CD4-positive, alpha-beta T cell treated with Interleukin-2 at 100 ng/mL for 4 hours (primary cell): ENCODE data around the gene RIPOR2.
A peak's percentile ranks its signal among the peaks of the same experiment; 100 is the strongest.
"Not testable (repeated sequence)": the region's sequence is repeated elsewhere in the genome, so short reads cannot be mapped to it uniquely, and the experiment has no call there.

Experiments used
- DNase-seq: peaks from one replicate; pipeline ENCODE4 v3.0.0-alpha.2; 2020; ENCODE audit warnings: low spot score

The RIPOR2 gene

DNA sequence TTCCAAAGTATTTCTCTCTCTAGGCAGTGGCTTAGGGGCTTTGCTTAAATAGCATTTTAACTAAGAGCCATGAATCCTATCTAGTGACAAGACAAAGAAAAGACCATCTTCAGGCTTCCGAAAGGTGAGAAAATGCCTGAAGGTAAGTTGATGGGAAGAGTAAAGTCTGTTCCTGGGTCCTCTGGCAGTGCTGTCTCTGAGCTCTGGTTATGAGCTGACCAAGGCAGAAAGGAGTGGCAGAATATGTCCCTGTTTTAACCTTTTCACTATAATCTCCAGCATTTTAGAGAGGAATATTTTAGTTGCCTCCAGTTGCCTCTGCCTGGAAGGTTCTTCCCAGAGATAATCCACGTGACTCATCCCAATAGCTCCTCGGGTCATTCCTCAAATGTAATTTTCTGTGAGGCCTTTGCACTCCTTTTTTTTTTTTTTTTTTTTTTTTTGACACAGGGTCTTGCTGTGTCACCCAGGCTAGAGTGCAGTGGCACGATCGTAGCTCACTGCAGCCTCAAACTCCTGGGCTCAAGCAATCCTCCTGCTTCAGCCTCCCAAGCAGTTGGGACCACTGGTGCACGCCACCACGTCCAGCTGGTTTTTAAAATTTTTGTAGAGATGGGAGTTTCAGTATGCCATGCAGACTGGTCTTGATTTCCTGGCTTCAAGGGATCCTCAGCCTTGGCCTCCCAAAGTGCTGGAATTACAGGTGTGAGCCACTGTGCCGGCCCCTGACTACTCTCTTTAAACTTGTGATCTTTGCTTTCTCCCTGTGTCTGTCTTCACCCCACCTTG, 133.3 kb downstream of the RIPOR2 start:
- DNase-seq, result no peak

DNA sequence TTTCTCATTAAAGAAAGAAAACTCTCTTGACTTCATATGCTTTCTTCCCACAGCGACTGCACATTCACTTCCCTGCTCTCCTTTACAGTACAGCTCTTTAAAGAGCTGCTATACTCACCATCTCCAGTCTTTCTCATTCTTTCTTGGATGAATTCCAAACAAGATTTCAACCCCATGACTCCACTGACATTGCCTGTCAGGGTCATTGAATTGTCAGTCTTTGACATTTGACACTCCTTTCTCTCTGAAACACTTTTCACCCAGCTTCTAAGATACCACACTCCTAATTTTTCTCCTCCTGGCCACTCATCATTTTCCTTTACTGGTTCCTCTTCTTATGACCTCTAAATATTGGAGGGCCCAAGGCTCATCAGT, 136.2 kb downstream of the RIPOR2 start:
- no peak for DNase-seq

DNA sequence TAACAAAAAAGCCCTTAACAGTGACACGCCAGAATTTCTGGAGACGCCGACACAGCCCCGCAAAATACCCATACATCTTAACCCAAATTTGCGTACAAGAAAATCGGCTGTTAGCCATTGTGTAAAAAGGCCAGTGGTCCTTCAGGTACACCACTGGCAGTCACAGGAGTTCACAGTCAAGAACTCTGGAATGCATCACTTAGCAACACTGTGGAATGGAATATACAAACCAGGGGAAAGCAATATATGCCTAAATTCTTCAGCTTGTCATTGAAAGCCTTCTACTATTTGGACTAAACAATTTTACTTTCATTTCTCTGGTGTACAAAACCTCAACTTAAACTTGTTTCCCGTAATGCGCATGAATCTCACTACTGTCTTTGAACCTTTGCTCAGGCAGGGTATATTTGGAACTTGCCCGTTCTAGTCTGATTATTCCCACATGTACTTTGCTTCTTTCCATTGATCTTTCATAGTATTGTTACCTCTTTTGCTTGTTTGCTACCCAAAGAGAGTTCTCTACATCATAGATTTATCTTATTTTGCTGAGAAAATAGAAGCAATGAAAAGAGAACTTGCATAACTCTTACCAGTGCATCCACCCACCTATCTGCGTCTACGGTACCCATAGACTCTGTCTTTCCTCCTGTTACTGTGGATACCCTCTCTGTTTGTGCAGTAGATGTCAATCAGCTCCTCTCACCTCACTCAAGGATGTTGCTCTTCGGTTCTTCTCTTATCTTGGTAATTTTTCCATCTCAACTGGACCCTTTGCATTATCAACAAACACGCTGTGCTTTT, 136.8 kb downstream of the RIPOR2 start, which contains the start of gene ARMH2:
TSS of gene ARMH2 (minus strand) at position 178 of the 801 bp plus-strand sequence. CDS start at position 118, 60 bp downstream.
- no peak for DNase-seq

DNA sequence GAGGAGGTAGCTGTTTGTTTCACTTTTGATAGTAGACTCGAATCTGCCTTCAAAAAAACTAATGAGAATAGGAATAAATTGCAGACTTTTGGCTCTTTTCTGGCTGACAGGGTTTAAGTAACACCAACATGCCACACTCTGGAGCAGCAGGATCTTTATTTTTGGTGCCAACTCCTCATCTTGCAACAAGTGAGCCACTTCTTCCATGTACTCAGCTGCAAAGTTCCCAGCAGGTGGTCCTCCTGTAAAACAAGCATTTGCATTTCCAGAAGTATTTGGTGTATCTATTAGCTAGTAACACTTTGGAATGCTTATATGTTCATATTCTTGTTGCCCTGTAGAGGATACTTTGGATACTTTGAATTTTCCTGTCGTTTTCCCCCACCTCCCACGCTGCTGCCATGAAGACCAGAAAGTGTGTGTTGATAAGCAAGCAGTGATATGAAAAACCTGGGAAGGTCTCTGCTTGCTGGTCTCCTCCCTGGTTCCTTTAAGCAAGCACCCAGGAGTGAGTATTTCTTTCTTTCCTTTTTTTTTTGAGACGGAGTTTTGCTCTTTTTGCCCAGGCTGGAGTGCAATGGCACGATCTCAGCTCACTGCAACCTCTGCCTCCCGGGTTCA, 138.1 kb downstream of the RIPOR2 start:
- no peak for DNase-seq

DNA sequence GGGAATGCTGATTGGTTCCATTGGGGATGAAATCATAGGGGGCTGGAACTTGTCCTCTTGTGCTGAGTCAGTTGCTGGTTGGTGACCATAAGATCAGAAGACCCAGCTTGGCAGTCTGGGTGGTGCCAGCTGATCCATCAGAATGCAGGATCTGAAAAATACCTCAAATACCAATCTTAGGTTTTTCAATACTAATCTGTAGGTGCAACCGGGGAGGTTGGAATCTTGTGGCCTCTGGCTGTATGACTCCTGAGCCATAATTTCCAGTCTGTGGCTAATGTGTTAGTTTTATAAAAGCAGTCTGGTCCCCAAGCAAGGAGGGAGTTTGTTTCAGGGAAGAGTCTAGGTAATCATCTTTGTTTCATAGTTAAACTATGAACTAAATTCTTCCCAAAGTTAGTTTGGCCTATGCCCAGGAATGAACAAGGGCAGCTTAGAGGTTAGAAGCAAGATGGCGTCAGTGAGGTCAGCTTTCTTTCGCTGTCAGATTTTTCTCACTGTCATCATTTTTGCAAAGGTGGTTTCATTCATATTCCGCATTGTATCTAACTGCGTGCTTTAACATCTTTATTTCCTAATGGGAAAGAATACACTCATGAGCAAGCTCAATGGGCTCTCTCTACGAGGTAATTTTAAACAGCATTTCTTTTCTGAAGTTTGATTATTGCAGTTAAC, 139.0 kb downstream of the RIPOR2 start:
- DNase-seq, result no peak

DNA sequence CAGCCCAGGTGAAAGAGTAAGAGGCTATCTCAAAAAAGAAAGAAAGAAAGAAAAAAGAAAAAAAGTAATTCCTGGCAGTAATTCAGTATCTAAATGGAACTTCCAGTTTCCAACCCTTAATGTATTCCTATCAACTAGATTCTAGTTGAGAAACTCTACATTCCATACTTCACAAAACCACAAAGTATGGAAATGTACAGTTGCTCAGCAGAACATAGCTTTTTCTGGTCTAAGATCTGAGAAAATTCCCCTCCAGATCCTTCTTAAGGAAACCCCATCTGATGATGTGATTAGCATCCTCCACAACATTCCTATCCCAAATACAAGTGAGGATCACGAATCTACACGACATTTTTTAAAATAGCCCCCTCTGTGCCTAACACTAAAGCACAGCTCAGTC, 140.7 kb downstream of the RIPOR2 start:
- no peak for DNase-seq

DNA sequence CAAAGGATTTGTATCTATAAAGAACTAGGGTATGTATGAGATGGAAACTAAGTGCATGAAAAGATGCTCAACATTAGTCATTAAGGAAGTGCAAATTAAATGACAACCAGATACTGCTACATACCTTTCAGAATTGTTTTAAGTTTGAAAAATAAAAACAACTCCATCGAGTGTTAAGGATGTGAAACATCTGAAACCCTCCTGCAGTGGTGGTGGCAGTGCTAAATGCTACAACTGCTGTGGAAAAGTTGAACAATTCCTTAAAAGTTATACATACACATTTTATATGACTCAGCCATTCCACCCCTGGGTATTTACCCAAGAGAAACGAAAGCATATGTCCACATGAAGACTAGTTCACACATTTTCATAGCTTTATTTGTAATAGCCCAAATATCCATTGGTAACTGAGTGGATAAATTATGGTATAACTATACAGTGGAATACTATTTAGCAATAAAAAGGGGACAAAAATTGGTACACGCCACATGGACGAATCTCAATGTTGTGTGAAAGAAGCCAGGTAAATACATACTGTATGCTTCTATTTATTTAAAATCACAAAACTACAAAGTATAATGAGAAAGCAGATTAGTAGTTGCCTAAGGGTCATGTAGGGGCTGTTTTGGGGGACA, 147.6 kb downstream of the RIPOR2 start:
- no peak for DNase-seq

DNA sequence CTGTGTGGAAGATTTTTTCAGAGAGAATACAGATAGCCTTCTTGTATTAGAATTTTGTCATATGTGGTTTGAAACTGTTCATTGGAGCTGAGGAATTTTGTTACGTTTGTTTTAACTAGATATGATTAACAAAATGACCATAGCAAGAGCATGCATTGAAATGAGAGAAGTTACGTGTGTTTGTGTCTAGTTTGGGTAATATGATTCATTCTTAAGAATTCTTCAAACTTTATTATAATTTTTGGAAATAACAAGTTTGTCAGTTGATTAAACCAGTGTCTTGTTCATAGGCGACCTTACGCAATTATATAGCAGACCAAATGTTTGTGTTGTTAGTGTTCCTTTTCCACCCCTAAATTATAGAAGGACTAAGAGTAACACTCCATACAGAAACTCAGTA, 155.6 kb downstream of the RIPOR2 start:
- no peak for DNase-seq

DNA sequence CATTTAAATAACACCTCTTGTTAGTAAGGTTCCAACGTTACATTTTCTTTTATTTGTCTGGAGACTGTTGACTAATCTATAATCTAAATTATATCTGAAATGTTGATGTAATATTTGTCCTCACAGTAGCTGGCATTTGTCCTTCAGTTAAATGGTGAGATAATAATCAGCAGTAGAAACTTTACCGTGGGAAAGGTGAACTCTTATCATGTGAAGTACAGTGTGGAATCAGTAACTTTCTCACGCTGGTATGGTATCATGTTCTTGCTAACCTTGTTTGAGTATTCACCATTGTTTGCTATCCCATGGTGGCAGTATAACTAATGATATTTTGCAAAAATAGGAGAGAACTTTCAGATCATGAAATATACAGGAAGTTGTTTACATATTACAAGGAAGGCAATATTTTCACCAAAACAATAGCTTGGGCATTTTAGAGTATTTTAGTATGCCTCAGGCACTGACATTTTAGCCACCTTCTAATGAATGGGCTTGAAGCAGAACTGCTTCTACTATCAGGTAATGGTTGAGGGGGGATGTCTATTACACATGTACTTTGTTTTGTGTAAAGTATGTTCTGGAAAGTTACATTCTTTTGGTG, 156.2 kb downstream of the RIPOR2 start:
- DNase-seq, result no peak

DNA sequence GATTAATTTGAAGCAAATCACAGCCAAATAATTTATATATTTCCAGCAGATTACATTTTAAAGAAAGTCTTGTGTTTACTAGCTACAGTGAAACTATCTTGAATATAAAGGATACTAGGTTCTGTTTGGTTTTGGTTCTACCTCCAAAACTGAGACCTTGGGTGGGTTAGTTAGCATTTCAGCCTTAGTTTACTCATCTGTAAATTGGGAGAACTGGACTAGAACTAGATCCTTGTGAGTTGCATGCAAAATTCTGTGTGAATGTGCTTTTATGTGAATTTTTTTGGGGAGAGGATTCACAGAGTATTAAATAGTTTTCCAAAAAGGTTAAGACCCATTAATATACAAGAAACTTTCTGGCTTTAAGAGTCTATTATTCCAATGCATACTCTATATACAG, 156.9 kb downstream of the RIPOR2 start:
- no peak for DNase-seq

DNA sequence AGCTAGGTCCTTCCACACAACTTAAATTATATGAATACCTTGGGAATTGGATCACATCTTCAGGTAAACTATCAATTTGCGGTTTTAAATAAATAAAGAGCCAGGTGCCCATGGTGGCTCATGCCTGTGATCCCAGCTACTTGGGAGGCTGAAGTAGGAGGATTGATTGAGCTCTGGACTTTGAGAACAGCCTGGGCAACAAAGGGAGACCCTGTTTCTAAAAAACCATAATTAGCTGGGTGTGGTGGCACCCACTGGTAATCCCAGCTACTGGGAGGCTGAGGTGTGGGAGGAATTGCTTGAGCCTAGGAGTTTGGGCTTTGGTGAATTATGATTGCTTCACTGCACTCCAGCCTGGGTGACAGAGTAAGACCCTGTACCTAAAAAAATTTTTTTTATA, 157.6 kb downstream of the RIPOR2 start:
- no peak for DNase-seq

DNA sequence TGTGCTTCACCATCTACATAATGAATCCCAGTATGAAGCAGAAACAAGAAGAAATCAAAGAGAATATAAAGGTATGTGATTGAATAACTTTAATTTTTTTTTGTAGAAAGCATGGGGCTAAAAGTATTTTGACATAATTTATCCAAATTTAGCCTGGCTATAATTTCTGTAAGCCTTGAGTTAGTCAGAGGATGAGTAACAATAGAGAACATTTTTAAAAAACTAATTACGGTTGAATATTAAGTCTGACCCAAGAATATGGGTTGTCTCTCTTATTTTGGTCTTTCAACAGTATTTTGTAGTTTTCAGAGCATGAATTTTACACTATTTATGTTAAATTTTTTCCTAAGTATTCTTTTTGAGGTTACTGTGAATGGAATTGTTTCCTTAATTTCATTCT, 158.5 kb downstream of the RIPOR2 start:
- DNase-seq, result no peak

DNA sequence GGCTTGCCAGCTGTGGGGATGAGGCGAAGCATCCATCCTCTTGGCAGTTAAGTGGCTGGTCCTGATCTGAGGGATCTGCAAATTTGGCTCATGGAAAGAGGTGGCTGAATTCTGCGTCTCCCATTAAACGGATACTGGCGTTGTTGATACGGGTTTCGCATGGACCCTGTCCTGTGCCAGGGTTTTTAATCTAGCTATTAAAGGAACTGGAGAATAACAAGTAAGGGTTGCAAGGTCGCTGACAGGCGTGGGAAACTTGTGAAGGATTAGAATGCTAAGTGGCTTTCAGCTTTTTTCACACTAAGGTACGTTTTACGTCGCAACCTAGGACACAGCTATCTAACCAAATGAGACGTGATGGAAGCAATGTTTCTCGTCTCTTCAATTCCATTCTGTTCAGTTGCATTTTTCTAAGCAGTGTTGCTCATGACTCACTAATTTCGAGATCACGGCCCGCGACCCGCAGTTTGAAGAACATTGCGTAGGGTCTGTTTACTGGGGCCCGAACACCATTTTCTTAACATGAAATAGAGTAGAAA, 160.2 kb downstream of the RIPOR2 start:
- peak; percentile 38 for DNase-seq

DNA sequence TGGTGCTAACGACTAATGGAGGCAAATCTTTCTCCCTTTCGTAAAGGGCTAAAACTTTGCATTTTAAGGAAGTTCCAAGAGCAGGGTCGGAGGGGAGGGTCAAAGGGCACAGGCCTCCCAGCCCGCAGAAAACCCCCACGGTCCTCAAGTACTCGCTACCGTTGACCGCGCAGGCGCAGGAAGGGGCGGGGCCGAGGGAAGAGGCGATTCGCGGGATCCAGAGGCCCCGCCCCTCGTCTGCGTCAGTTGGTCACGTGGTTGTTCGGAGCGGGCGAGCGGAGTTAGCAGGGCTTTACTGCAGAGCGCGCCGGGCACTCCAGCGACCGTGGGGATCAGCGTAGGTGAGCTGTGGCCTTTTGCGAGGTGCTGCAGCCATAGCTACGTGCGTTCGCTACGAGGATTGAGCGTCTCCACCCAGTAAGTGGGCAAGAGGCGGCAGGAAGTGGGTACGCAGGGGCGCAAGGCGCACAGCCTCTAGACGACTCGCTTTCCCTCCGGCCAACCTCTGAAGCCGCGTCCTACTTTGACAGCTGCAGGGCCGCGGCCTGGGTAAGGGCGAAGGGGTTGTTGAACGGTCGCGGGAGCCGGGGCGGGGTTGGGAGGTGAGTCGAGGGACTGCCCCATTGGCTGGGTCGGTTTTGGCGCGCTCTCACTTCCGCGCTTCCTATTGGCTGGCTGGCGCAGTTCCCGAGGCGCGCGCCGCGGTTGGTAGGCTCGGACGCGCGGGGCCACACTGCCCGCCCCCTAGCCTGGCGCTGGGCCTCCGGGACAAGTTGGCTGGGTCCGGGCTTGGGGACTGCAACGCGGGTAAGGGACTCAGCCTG, 160.9 kb downstream of the RIPOR2 start, which contains the start of gene GMNN:
TSS of gene GMNN (plus strand) at position 242 of the 824 bp plus-strand sequence. CDS start 2,310 bp downstream, outside the sequence.
- peak; percentile 96 for DNase-seq

DNA sequence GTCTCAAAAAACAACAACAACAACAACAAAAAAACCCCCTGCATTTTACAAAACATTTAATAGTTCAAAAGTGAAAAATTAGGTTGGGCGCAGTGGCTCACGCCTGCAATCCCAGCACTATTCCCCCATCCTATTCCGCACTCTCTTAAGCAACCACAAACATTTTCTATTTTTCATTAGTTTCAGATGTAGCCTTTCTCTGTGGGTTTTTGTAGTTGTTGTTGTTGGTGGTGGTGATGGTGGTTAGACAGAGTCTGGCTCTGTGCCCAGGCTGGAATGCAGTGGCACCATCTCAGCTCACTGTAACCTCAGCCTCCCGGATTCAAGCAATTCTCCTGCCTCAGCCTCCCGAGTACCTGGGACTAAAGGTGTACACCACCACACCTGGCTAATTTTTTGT, 167.4 kb downstream of the RIPOR2 start:
- DNase-seq, result no peak

DNA sequence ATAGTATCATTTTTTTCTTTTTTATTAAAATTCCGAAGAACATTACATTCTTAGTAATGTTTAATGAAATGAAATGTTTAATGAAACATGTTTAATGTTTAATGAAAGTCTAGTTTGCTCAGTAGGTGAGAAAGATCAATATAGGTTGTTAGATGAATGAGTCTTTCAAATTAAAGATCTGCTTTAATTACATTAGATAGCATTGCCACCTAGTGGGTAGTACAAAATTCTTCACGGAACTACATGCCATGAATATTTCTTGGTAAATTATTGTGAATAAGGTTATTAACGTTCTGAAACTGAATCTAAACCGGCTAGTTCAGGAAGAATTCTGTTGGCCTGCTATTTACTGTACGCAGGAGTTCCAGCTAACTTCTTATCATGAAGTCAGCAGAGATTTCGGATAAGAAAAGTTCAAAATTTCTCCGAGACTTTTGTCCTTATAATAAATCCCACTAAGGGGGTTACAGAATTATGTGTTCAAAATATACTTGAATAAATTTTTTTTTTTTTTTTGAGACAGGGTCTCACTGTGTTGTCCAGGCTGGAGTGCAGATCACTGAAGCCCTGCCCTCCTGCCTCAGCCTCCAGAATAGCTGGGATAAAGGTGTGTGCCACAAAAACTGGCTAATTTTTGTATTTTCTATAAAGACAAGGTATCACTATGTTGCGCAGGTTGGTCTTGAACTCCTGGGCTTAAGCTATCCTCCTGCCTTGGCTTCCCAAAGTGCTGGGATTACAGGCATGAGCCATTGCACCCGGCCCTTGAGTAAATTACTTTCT, 168.9 kb downstream of the RIPOR2 start:
- peak; percentile 48 for DNase-seq

DNA sequence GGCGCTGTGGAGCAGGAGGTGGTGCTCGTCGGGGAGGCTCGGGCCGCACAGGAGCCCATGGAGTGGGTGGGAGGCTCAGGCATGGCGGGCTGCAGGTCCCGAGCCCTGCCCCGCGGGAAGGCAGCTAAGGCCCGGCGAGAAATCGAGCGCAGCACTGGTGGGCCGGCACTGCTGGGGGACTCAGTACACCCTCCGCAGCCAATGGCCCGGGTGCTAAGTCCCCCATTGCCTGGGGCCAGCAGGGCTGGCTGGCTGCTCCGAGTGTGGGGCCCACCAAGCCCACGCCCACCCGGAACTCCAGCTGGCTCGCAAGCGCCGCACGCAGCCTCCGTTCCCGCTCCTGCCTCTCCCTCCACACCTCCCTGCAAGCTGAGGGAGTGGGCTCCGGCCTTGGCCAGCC, 169.8 kb downstream of the RIPOR2 start:
- DNase-seq, result not testable (repeated sequence)

DNA sequence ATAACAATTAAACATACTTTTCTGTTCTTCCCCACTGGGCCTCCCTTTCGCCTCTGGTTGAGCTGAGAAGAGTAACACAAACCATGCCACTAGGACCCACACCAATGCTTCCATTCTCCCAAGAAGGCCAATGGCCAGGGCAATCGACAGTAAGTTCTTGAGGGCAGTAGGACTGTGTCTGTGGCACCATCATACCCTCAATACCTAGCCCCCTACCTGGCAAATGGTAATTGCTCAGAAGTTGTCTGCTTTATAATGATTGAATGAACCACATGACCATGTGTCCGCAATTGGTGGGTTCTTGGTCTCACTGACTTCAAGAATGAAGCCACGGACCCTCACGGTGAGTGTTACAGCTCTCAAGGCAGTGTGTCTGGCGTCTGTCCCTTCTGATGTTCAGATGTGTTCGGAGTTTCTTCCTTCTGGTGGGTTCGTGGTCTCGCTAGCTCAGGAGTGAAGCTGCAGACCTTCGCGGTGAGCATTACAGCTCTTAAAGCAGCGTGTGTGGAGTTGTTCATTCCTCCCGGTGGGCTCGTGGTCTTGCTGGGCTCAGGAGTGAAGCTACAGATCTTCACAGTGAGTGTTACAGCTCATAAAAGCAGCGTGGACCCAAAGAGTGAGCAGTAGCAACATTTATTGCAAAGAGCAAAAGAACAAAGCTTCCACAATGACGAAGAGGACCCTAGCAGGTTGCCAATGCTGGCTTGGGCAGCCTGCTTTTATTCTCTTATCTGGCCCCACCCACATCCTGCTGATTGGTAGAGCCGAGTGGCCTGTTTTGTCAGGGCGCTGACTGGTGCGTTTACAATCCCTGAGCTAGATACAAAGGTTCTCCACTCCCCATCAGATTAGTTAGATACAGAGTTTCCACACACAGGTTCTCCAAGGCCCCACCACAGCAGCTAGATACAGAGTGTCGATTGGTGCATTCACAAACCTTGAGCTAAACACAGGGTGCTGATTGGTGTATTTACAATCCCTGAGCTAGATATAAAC, 170.6 kb downstream of the RIPOR2 start:
- DNase-seq, result not testable (repeated sequence)
